ENCODE results near the gene PDK1.

Gene PDK1

GRCh38 chr2:172647439-172647838, 91.5 kb downstream of the PDK1 start:
- peak; percentile 76 for DNase-seq

DNA sequence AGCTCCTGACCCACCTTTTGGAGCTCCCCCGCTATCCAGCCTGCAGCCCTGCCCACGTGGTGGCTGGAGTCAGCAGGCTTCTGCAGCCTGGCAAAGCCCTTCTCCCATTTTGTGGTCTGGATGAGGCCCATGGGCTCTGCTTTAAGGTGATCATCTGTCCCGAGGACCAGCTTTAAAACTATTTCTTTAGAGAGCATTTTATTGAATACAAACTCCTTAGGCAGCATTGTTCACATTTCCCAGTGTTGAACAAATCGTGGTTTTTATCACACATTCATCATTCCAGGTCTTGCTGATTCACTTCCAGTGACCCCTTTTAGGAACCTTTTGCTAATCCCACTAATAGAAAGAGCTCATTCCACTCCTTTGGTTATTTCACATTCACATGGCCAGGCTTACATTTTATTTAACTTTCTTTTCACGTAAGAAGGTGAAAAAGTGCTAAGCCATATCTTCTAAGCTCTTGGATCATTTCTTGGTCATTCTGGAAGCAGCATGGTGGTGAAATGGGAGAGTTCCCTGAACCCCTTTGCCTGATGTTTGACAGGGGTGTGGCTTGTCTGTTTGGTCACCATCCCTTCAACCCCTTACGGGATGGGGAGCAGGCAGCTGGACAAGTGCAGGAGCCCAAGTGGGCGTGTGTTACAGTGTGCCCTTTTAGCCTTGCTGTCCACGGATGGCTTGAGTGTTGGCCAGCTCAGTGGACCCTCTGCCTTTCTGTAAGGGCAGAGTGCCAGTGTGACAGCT, 99.4 kb downstream of the PDK1 start:
- DNase-seq, result peak; percentile 91

DNA sequence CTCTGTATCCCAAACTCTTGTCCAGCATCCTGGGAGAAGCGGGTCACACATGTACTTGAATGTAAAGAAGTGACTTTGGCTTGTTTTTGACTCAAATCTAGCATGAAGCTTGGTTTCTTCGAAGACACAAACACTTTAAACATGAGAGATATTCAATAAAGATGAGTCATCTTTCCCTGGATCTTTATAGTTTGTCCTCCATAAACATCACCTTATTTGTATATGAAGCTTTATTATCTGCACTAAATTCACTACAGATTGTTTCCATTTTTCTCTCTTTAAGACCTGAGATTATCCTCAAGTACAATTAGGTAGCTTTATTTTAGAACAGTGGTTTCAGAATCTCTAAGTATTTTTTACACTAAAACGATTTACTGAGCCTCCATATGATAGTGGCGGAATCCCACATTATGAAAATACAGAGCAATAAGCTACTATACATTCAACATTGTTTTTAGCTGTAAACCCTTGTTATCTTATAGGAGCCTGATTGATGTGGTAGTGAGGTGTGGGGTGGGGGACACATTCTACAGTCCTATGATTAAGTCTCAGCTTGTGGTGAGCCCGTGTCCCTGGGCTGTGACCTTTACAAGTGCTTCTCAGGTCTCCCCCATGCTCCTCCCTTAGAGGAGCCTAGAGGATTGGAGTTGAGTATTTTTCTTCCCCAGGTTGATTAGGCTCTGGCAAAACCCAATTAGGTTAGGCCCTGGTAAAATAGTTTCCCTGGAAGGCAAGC, 100.1 kb downstream of the PDK1 start:
- DNase-seq, result peak; percentile 46
